ENCODE measurements around the gene UBE2G2. TPM values are rescaled to one million over a fixed set of nuclear protein-coding genes. Genes with fewer than 3 reads are reported as not detected.

The UBE2G2 gene
- polyA plus RNA-seq, 1 donor (not counting 4 experiments of a cell fraction or from before 2014, with no cell fraction given), result 106 TPM

DNA sequence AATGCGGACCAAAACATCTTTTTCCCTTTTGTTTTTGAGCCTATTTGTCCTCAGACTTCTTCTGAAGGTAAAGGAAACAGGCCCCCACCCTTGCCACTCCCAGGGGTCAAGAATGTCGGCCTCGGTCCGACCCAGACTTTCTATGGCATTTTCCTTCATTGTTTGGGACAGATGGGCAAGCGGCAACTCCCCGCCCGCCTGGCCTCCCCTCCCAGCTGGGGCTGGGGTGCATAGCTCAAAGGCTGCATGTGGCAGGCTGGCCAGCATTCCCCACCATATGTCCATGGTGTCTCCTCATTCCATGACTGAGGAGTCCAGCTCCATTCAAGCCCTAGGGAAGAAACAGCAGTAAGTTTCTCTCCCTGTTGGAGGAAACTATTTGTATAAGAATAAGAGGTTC, 60.9 kb downstream of the UBE2G2 start:
- no peak overlapping the region for H3K9ac ChIP-seq (ENCODE audit: control insufficient read depth, extremely low read depth, insufficient read depth, low read length)
- H3K4me3 ChIP-seq (ENCODE audit: control insufficient read depth in 2 of 3, extremely low read depth in 1 of 3, insufficient read depth in 2 of 3, low read depth in 1 of 3, low read length in 3 of 3), result no peak overlapping the region
- H3K79me2 ChIP-seq (ENCODE audit: control insufficient read depth, insufficient read depth, low read length), result no peaks in the 10 kb centered on the region
- no peaks in the 10 kb centered on the region for H3K36me3 ChIP-seq (ENCODE audit: control insufficient read depth in 2 of 2, extremely low read depth in 1 of 2, insufficient read depth in 2 of 2, low read length in 2 of 2)
- TF ChIP-seq, protein P1, sequence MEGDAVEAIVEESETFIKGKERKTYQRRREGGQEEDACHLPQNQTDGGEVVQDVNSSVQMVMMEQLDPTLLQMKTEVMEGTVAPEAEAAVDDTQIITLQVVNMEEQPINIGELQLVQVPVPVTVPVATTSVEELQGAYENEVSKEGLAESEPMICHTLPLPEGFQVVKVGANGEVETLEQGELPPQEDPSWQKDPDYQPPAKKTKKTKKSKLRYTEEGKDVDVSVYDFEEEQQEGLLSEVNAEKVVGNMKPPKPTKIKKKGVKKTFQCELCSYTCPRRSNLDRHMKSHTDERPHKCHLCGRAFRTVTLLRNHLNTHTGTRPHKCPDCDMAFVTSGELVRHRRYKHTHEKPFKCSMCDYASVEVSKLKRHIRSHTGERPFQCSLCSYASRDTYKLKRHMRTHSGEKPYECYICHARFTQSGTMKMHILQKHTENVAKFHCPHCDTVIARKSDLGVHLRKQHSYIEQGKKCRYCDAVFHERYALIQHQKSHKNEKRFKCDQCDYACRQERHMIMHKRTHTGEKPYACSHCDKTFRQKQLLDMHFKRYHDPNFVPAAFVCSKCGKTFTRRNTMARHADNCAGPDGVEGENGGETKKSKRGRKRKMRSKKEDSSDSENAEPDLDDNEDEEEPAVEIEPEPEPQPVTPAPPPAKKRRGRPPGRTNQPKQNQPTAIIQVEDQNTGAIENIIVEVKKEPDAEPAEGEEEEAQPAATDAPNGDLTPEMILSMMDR (optimal IDR thresholded peaks at IDR 0.05 in 1 of 3, IDR thresholded peaks at IDR 0.05 in 1 of 3, conservative IDR thresholded peaks at IDR 0.05 in 1 of 3; ENCODE audit: extremely low read depth in 1 of 3, insufficient read depth in 2 of 3, low read length in 3 of 3), result no peak
- TF ChIP-seq EZH2 (IDR thresholded peaks at IDR 0.05; ENCODE audit: low read length), result no peak
- H4K20me1 ChIP-seq (ENCODE audit: control insufficient read depth, extremely low read depth, insufficient read depth, low read length), result no peaks in the 10 kb centered on the region
- DNase-seq (ENCODE audit: low read depth, low spot score) (no peak), FAIRE-seq (no peak)
- no peak overlapping the region for H3K27ac ChIP-seq (ENCODE audit: control insufficient read depth, insufficient read depth, low read length)
- H3K27me3 ChIP-seq (ENCODE audit: control insufficient read depth, extremely low read depth, insufficient read depth, low read length), result no peaks in the 10 kb centered on the region
- peaks cover 20% of the 10 kb centered on the region for H3K9me3 ChIP-seq (ENCODE audit: control insufficient read depth, low read depth, low read length)
- no peaks in the 10 kb centered on the region for H3K4me1 ChIP-seq (ENCODE audit: control insufficient read depth, extremely low read depth, insufficient read depth, low read length)
- H3K4me2 ChIP-seq (ENCODE audit: control insufficient read depth, extremely low read depth, insufficient read depth, low read depth, low read length), result no peak overlapping the region
- no peaks in the 10 kb centered on the region for H3K9me1 ChIP-seq (ENCODE audit: control insufficient read depth, extremely low read depth, insufficient read depth, low read length)
- dilution Hi-C loops (cut with MboI; ENCODE audit: extremely low pct_ligation_motif_present, low sequenced_read_pairs), result loop anchor here (25.0 kb wide), 1 partner anchor 253 kb away; no protein-coding TSS in a partner anchor
- H2AFZ ChIP-seq (ENCODE audit: control insufficient read depth, low read length), result no peak overlapping the region

DNA sequence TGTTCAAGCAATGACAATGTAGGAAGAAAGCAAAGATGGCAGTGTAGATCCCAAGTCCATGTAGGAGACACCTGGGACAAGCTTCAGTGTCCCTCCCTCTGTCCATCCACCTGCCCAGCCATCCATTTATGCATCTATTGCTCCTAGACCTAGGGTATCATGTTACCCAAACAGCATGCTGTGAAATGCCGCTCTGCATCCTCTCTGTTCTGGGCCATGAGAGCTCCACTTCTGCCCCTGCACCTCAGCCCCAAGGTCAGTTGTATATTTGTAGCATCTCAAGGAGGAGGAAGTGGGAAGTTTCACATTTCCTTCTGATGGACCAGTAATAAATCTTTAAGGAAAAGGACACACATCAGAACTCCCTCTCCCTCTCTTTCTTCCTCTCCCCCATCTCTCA, 62.3 kb downstream of the UBE2G2 start:
- Histone ChIP-seq H4K20me1 (ENCODE audit: control insufficient read depth, extremely low read depth, insufficient read depth, low read length) (no peaks in the 10 kb centered on the region), H3K36me3 (ENCODE audit: control insufficient read depth in 2 of 2, extremely low read depth in 1 of 2, insufficient read depth in 2 of 2, low read length in 2 of 2) (no peaks in the 10 kb centered on the region), H3K27me3 (ENCODE audit: control insufficient read depth, extremely low read depth, insufficient read depth, low read length) (no peaks in the 10 kb centered on the region), H3K4me1 (ENCODE audit: control insufficient read depth, extremely low read depth, insufficient read depth, low read length) (no peaks in the 10 kb centered on the region), H3K79me2 (ENCODE audit: control insufficient read depth, insufficient read depth, low read length) (no peaks in the 10 kb centered on the region), H3K27ac (ENCODE audit: control insufficient read depth, insufficient read depth, low read length) (no peak overlapping the region), H3K9me3 (ENCODE audit: control insufficient read depth, low read depth, low read length) (peaks cover 20% of the 10 kb centered on the region), H3K4me2 (ENCODE audit: control insufficient read depth, extremely low read depth, insufficient read depth, low read depth, low read length) (no peak overlapping the region), H2AFZ (ENCODE audit: control insufficient read depth, low read length) (no peak overlapping the region), H3K9me1 (ENCODE audit: control insufficient read depth, extremely low read depth, insufficient read depth, low read length) (no peaks in the 10 kb centered on the region), H3K9ac (ENCODE audit: control insufficient read depth, extremely low read depth, insufficient read depth, low read length) (no peak overlapping the region), H3K4me3 (ENCODE audit: control insufficient read depth in 2 of 3, extremely low read depth in 1 of 3, insufficient read depth in 2 of 3, low read depth in 1 of 3, low read length in 3 of 3) (no peak overlapping the region)
- TF ChIP-seq EZH2 (IDR thresholded peaks at IDR 0.05; ENCODE audit: low read length), result no peak
- TF ChIP-seq, protein P1 (optimal IDR thresholded peaks at IDR 0.05 in 1 of 3, IDR thresholded peaks at IDR 0.05 in 1 of 3, conservative IDR thresholded peaks at IDR 0.05 in 1 of 3; ENCODE audit: extremely low read depth in 1 of 3, insufficient read depth in 2 of 3, low read length in 3 of 3), result no peak
- FAIRE-seq (no peak), DNase-seq (ENCODE audit: low read depth, low spot score) (no peak)
- dilution Hi-C loops (cut with MboI; ENCODE audit: extremely low pct_ligation_motif_present, low sequenced_read_pairs), result loop anchor here (25.0 kb wide), 1 partner anchor 252 kb away; no protein-coding TSS in a partner anchor
